Measurements from ENCODE around the gene COL23A1. TPM values are rescaled to one million over a fixed set of nuclear protein-coding genes. Genes with fewer than 3 reads are reported as not detected.

Gene COL23A1
- total RNA-seq, 1 donor from 2014 or later: 0.40 TPM

DNA sequence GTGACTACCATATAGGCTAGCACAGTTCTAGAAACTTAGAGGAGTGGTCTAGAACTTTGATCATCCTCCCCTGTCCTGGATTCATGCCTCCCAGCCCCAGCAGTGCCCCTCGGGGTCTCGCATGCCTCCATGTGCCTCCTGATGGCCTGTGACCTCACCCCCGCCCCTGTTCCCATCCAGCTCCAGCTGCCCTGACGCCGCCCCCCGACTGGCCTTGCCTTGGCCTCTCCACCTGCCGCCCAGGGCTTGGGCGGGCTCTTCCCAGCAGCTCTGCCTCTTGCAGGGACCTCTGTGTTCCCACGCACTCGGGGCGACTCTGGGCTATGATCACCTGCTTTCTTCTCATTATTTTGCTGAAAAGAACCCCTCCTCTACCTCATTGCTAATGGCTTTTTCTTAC, 242.2 kb downstream of the COL23A1 start:
- no peak for DNase-seq (ENCODE audit: low read depth in 2 of 2)

DNA sequence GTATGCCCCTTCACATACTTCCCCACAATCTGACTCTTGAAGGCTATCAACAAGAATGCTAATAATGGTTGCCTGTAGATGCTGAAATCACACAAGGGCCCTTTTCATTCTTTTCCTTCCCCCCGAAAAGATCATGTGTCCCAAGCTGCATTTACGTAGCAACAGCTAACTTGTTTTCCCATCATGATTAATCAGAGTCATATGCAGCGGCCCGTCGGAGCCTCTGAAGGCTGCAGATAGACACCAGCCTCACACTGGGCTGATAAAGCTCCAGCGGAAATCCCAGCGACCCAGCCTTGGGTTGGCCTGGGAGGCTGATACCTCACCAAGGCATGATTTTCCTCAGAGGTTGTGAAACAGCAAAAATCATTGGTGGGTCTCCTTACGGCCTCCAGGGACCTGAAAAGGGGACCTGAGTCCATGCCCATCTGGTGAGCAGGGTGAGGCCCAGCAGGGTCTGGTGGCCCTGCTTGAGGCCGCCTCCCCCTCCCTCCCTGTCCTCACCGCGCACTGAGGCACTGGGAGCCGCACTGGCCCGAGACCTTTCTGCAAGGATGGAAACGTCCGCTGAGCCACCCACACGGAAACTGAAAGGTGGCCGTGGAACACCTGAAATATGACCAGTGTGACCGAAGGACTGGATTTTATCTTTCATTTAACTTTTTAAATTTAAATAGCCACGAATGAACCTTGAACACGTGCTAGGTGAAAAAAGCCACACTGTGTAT, 243.4 kb downstream of the COL23A1 start:
- no peak for DNase-seq (ENCODE audit: low read depth in 2 of 2)

DNA sequence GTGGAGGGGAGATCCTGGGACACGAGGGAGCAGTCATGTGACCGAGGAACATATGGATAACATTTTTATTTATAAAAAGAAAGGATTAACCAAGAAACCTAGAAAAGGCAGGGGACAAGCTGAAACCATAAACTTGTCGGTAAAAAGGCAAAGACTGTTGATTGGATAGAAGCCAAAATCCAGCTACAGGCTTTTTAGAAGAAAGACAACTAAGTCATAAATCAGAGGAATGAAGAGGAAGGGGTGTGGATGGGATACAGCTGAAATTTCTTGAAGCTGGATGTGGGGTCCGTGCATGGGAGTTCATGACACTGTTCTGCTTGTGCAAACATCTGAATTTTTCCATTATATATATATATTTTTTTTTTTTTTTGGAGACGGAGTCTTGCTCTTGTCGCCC, 246.9 kb downstream of the COL23A1 start:
- no peak for DNase-seq (ENCODE audit: low read depth in 2 of 2)

DNA sequence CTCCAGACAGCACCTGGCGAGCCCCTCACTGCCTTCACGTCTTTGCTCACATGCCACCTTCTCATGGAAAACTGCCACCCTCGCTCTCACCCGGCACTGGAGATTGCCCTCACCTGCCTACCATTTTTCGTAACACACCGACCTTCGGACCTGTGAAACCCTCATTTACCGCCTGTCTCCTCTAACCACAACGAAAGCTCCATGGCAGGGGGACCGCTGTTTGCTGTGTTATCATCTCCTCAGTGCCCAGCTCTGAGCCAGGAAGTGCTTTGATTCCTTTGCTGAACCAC, 248.4 kb downstream of the COL23A1 start:
- DNase-seq (ENCODE audit: low read depth in 2 of 2): no peak

DNA sequence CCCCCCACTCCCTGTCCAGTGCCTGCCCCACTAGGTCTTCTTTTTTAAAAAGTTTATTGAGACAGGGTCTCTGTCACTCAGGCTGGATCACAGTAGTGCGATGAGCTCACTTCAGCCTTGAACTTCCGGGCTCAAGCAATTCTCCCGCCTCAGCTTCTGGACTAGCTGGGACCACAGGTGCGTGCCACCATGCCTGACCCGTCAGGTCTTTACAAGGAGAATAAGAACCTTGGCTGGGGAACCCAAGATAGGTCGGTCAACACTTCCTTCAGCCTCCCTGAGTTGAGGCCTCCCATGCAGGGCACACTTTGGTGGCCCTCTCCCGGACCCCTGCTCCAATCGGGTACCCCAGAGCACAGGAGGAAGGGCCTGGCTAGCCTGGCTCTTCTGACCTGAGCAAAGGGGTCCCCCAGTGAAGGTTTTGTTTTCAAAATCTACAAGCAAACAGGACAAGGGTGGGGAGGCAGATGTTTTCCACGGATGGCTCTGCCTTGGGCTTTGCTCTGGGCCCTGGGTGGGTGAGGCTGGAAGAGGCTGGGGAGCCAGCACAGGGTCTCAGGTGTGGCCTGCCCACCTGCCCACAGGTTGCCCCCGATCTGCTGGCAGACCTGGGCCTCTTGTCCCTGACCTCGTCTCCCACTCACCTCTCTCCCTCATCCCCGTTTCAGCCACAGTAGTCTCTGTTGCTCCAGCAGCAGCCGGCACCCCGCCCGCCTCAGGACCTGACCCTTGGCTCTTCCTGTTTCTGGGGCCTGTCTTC, 248.9 kb downstream of the COL23A1 start:
- no peak for DNase-seq (ENCODE audit: low read depth in 2 of 2)

DNA sequence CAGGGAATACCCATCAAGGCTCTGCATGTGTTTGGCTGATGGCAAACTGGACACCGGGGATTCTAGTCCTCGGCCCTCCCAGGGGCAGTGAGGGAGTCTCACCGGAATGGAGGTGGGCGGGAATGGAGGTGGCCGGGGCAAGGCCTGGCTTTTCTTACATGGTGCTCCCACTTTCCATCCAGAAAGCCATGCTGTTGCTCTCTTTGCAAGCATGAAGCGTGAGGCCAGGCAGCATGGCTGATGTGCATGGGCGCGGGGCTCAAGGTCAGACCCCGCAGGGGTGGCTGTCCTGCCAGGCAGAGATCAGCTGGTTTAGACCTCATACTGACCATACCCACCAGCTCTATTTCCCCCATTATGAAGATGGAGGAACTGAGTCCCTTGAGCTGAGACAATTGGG, 249.6 kb downstream of the COL23A1 start:
- no peak for DNase-seq (ENCODE audit: low read depth in 2 of 2)

DNA sequence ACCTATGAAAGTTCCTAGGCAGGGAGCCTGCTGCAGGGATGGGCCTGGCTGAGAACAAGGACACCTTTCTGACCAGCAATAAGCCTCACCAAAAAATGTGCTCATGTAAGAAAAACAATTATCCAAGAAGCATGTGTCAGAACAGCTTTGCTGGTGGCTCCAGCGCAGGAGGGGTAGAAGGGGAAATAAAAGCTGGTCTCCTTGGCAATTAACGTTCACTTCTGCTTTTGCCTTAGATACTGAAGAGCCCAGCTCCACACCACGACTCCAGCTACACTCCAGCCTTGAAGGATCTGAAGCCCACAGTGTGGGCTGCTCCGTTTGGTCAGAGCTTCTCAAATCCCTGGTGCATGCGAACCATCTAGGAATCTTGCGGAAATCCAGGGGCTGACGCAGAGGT, 250.0 kb downstream of the COL23A1 start:
- no peak for DNase-seq (ENCODE audit: low read depth in 2 of 2)

DNA sequence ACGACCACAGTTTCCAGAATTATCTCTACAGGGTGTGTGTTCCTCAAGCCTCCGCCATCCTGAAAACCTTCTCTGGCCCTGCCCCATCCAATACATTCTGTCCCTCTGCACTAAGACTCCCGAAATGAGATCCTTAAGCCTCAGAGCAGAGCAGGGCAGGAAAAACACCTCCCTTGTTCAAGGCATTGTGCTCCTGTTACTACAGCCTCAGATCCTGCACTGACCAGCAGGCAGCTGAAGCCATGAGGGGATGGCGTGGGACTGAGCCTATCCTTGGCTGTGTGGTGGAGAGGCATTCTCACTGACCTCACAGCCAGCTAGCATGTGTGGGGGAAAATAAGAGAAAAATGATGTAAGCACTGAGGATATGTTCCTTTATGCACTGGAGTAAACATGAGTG, 250.9 kb downstream of the COL23A1 start:
- DNase-seq (ENCODE audit: low read depth in 2 of 2): no peak

DNA sequence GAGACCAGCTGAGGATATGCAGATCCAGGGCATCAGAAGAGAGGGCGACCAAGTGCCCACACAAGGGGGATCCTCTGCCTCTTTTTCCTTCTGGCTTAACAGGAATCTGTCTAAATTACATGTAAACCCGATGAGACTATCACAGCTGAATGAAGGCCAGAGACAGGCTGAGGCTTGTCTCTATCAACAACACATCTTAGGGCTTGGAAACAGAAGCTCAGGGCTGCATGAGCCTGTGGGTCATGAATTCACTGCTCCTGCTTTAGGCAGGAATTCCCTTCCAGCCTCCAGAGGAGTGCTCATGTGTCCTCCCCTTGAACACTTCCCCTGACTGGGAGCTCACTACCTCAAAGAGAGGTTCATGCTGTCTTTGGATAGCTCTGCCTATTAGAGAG, 251.4 kb downstream of the COL23A1 start:
- DNase-seq (ENCODE audit: low read depth in 2 of 2): no peak

DNA sequence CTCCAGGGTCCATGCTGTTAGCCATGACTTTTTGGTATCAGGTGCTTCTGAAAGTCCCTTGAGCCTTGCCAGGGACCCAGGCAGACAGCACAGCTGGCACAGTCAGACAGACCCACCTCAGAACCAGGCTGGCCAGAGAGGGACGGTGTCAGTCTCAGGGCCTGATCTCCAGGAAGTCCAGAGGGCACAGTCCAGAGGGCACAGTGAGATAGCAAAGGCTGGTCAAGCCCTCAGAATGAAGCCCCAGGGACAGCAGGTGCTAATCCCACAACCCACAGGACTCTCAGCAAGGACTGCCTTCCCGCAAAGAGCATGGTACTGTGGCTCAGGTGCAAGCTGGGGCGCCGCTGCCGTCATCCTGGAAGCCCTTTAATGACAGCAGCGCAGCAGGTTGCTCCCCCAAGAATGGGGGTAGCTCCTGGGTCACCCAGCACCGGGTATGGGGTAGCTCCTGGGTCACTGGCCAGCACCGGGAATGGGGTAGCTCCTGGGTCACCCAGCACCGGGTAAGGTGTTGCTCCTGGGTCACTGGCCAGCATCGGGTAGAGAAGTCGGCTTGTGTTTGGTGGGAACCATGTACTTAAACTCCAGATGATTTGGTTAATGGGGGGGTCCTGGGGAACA, 252.0 kb downstream of the COL23A1 start:
- DNase-seq (ENCODE audit: low read depth in 2 of 2): no peak

DNA sequence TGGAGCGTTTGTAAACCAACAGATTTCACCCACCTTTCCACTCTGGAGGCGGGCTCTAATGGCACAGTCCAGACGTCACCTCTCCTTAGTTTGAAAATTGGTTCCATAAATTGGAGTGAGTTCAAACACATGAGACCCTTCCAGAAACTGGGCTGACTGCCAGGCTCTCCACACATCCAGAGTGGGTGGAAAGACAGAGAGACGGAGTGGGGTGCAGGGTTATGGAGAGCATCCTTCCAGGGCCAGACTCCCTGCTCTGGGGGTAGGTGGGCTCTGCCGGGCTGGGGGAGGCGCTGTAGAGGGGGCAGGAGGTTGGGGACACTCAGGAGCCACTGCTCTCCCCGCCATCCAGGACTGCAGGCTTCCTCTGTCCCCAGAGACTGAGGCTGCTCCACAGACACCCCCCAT, 252.9 kb downstream of the COL23A1 start:
- DNase-seq (ENCODE audit: low read depth in 2 of 2): no peak

DNA sequence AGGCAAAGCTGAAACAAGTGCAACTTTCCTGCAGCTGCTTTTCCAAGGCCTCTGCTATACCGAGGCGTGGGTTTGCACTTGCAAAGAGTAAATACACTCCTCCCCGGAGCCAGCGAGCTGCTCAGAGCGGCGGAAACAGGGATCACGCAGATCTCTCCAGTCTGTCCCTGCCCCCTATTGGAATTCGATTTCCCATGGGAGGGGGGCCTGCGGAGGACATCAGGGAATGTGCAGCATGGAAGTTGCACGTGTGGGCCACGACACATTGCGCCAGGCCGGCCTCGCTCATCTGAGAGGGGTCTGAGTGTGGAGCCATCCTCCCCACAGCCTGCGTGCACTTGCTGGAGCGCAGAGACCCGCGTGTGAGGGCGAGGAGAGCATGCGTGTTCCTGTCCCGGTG, 253.3 kb downstream of the COL23A1 start:
- DNase-seq (ENCODE audit: low read depth in 2 of 2): no peak

DNA sequence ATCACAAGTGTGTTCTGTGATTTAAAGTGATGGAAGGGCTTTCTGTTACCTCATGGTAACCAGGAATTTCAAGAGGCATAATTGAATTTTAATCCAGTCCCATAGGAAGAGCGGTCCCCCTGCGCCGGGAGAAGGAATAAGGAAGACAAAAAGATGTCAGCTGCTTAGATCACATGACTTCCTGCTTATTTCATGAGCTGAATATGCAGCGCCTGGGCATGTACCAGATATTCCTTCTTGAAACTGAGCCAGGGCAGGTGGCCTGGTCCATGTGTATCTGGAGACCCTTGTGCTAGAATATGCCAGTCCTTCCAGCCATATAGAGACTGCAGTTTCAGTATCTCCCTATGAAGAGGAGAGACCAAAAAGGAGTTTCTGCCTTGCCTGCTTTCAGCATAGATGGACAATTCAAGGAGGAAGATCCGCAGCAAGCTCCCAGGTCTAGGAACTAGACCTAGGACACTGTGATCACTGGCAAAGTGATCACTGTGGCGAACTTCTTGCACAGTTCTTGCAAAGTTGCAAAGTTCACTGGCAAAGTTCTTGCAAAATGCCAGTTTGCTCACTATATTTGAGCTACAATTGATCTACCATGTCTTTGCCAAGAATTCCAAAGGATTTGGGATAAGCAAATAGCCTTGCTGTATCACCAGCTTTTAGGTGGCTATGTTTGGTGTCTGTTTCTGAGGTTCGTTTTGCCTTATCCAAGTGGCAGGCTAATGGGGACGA, 254.7 kb downstream of the COL23A1 start:
- DNase-seq (ENCODE audit: low read depth in 2 of 2): no peak

DNA sequence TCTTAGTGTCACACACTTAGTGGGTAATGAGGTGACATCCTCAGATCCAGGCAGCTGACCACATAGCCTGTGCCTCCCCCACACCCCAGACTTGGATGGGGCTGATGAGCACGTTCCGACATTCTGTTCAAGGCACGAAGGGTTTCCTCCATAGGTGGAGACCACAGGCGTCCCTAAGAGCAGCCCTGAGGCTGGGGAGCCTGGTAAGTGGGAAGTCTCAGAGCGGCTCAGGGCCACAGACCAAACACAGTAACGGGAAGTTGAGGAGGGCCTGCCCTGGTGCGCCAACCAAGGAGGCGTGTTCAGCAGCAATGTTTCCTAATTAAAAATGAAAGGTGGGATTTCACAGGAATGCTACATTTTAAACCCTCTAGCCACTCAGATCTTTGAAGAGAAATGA, 255.3 kb downstream of the COL23A1 start:
- DNase-seq (ENCODE audit: low read depth in 2 of 2): no peak

DNA sequence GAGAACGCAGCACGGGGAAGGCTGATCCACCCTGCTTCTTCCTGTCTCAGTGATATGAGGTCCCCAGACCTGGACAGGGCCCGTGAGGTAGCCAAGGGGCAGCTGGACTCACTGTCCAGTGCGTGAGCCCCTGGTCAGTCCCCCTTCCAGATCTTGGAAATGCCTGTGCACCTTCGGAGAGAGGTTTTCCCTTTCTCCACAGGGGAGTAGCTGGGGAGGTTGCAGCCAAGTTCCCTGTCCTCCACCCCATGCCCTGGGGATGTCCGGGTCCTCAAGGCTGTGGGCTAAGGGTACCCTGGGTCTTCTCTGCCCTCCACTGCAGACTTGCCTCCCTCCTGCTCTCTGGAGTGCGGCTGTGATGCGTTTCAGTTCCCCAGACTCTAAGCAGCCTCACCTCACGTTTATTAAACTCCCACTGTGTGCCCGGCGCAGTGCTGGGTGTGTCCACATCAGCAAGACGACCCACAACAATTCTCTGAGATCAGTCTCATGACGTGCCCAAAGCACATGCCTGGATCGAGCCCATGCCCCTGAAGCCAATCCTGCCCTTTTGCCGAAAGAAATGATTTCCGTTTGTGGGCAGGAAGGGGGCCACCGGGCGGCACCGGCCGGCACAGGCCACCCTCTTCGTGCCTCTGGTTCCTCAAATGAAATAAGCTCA, 256.2 kb downstream of the COL23A1 start:
- DNase-seq (ENCODE audit: low read depth in 2 of 2): no peak

DNA sequence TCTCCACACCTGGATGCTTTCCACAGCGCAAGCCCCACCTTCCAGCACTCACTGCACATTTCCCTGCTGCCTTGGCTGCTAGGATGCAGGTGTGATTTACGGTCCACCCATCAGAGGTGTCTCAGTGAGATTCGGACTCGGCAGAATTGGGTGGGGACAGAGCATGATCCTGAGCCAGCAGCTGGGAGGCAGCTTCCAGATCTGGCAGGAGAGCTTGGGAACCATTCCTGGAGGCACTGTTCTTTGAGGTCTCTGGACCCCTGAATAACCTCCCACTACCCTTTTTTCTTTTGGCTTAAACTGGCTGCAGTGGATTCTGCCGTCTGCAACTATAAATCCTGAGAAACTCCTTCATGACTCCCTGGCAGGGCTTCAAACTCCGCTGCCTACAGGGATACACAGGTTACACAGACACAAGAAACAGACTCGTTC, 258.0 kb downstream of the COL23A1 start:
- DNase-seq (ENCODE audit: low read depth in 2 of 2): no peak

DNA sequence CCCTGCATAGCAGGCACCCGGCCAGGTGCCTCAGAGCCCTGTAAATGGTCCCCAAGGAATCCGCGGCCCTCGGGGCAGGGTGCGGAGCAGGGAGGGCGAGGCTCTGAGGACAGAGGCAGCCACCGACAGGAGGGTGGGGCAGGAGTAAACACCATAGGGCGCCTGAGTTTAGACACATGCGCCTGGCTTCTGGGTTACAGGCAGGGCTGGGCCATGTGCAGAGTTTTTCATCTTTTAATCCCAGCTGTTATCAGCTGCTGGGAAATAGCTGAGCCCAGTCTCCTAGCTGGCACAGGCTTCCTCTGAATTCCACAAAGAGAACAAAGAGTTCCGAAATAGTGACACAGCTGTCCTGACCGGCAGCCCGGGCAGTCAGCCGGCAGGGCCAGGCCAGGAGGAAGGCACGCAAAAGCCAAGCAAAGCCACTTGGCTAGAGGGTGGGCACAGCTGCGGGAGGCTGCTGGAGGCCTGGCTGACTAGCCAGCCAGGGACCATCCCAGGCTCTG, 258.6 kb downstream of the COL23A1 start:
- DNase-seq (ENCODE audit: low read depth in 2 of 2): peak in 1 of 2 donors; percentile 52

DNA sequence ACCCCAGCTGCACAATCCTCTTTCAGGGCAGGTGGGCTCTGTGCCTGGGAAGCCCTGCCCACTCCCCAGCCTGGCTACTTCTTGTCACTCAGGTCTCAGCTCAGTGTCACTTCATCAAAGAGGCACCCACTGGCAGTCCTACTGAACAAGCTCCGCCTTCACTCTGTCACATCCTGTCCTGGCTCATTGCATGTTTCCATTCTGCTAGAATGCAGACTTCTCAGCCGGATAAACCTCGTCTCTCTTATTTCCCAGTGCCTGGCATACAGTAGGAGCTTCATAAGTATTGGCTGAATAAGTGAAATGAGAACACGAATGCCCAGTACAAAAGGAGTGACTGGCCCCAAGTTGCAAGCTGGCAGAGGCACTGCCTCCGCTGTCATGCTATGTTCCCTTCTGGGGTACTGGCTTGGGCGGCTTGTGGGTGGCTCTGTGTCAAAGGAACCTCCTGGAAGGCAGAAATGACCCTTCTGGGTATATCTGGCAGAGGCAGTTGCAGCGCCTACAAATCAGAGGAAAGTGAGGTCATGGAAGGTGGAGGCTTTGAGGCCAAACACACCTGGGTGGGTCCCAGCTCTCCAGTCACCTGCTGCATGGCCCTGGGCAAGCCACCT, 259.3 kb downstream of the COL23A1 start:
- DNase-seq (ENCODE audit: low read depth in 2 of 2): peak in 1 of 2 donors; percentile 33

DNA sequence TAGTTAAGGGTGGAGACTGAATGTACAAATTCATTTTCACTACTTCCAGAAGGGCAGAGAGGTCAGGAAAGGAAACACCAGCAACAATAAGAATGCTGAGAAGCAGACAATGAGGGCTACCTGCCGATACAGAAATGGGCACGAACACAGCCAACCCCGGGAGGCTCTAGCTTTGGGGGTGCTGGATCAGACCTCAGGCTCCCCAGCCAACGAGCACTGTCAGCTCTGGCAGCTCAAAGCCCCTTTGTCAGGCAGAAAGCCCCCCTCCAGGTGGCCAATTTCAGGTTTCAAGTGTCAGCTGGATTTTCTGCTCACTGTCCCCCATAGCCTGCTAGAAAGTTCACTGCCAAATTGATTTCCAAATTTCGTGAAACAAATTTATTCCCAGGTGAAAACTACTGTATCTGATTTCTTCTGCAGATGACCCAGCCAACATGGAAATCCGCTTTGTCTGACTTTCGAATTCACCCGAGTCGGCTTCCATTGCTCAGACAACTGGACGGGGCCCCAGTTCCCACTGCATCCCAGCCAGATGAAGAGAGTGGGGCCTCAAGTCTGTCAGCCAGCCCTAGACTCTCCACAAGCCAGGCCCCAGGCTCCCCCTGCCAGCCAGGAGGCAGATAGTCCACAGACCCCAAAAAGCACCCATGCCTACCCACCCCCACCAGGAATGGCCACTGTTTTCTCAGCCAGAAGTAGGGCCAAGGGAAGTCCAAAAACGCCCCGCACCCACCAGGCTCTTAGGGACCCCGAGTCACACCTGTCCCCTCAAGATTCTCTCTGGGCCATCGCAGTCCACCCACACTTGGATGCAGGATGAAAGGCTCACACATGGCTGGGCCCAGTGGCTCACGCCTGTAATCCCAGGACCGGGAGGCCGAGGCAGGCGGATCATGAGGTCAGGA, 261.1 kb downstream of the COL23A1 start:
- no peak for DNase-seq (ENCODE audit: low read depth in 2 of 2)

Data from lung microvascular endothelial cell (primary cell).